Adipose tissue (tissue), 3 donors: ENCODE results near the gene COPS7B. TPM values are rescaled to one million over a fixed set of nuclear protein-coding genes. Genes with fewer than 3 reads are reported as not detected.

Source experiments
- H3K27ac ChIP-seq: one replicate; pipeline ENCODE4 v1.5.1; 2013; ENCODE audit warnings: low read depth, low read length
- WGBS, 3 donors: extraction: QIAGEN DNeasy Blood & Tissue Kit; methylation state at CpG; one replicate each; pipeline ENCODE4 v1.1.7; 2013; 5-methylcytosine and 5-hydroxymethylcytosine counted together
- polyA plus RNA-seq, 3 donors: library from polyadenylated mRNA; stranded (reverse); fragments of 200-250 nt; gene quantifications; one replicate each; pipeline ENCODE4 v1.2.3, GENCODE V29; 2013
- donor health status: healthy with polysubstance abuse.
- donor health status: Bipolar disorder and iron deficiency.
- donor health status: healthy.

The COPS7B gene
- polyA plus RNA-seq, 3 donors = 10.2 to 19.5 (median 16.3) TPM

DNA sequence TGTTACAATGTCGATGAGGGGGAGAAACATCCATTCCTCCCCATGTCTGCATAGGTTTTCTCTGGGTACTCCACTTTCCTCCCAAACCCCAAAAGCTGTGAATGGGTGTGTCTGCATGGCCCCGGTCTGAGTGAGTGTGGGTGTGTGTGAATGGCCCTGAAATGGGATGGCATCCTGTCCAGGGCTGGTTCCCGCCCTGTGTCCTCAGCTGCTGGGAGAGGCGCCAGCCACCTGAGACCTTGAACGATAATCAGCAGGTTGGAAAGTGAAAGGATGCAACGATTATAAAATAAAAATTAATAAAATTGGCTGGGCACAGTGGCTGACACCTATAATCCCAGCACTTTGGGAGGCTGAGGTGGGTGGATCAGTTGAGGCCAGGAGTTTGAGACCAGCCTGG is 70.7 kb downstream of the COPS7B start:
- WGBS, 3 donors = 56 to 80% (median 75%) methylated on average over 6 of the region's 6 CpGs
- no peak overlapping the region for H3K27ac ChIP-seq

Other genes with a start within 250 kb of the COPS7B start
- not detected for gene TEX44, start 193.6 kb upstream of the COPS7B start, polyA plus RNA-seq
- gene PTMA, start 77.9 kb upstream of the COPS7B start, polyA plus RNA-seq = 1,000 to 10,000 TPM; 1,266 to 1,426 (median 1,342) TPM
- 10 to 100 TPM; 11.4 to 36.8 (median 18.1) TPM for gene PDE6D, start 5.2 kb upstream of the COPS7B start, polyA plus RNA-seq
- gene NPPC, start 140.0 kb downstream of the COPS7B start, polyA plus RNA-seq = under 1 TPM in 2 of 3 donors, not detected in 1; 0.07 to 0.92 TPM
- 10 to 100 TPM in 1 of 3 donors, 1 to 10 TPM in 2; 6.8 to 10.2 (median 9.9) TPM for gene DIS3L2, start 175.3 kb downstream of the COPS7B start, polyA plus RNA-seq